ENCODE results near the gene ASAP3.

DNA sequence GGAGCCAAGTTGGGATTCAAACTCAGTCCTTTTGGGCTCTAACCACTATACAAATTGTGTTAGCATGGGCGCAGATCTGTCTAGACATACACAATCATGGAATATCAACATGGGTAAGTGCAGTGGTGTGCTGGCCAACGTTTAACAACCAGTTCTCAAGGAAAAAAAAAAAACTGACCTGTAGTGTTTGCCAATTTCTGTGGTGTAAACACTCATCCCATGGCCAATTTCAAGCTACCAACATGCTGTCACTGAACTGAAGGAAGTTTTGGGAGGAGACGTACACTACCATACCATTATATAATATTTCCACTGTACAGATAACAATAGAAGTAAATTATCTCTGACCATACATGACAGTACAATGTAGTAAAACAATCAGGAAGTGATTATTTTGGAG is 62.6 kb downstream of the ASAP3 start:
- TF ChIP-seq, protein P1, sequence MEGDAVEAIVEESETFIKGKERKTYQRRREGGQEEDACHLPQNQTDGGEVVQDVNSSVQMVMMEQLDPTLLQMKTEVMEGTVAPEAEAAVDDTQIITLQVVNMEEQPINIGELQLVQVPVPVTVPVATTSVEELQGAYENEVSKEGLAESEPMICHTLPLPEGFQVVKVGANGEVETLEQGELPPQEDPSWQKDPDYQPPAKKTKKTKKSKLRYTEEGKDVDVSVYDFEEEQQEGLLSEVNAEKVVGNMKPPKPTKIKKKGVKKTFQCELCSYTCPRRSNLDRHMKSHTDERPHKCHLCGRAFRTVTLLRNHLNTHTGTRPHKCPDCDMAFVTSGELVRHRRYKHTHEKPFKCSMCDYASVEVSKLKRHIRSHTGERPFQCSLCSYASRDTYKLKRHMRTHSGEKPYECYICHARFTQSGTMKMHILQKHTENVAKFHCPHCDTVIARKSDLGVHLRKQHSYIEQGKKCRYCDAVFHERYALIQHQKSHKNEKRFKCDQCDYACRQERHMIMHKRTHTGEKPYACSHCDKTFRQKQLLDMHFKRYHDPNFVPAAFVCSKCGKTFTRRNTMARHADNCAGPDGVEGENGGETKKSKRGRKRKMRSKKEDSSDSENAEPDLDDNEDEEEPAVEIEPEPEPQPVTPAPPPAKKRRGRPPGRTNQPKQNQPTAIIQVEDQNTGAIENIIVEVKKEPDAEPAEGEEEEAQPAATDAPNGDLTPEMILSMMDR (IDR thresholded peaks at IDR 0.05; ENCODE audit: low read depth, low read length, poor library complexity, severe bottlenecking), result no peak
- no peak for TF ChIP-seq EZH2phosphoT487 (IDR thresholded peaks at IDR 0.05; ENCODE audit: borderline replicate concordance, low read length)
